ENCODE measurements around the gene CCNY. TPM values are rescaled to one million over a fixed set of nuclear protein-coding genes. Genes with fewer than 3 reads are reported as not detected.

The CCNY gene
- total RNA-seq, 4 donors from 2014 or later: 22.4 to 35.1 (median 29.9) TPM

DNA sequence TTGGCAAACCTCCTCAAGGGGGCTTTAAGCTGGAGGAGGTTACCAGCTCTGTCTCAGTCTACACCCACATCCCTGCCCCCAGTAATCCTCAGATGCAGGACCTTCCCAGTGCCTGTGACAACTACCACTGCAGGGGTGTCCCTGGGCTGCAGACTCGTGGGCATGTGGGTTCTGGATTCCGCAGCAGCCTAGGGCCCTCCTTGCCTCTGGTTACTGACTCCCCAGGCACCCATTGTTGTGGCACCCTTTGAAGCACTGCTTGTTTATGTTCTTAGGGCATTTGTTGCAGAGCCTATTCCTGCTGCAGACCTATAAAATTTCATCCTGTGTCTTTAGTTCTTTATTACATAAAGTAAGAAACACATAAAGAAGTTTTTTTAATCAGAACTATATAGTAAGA lies 217.7 kb downstream of the CCNY start:
- WGBS: 61% methylated on average over 2 of the region's 2 CpGs
- H3K4me3 ChIP-seq: no peak overlapping the region
- H3K4me1 ChIP-seq: no peaks in the 10 kb centered on the region
- no peaks in the 10 kb centered on the region for H3K9me3 ChIP-seq
- no peaks in the 10 kb centered on the region for H3K27me3 ChIP-seq
- TF ChIP-seq EP300 (IDR thresholded peaks at IDR 0.05) (no peak), POLR2AphosphoS5 (IDR thresholded peaks at IDR 0.05) (no peak), POLR2A (IDR thresholded peaks at IDR 0.05) (no peak)
- TF ChIP-seq, protein P1, sequence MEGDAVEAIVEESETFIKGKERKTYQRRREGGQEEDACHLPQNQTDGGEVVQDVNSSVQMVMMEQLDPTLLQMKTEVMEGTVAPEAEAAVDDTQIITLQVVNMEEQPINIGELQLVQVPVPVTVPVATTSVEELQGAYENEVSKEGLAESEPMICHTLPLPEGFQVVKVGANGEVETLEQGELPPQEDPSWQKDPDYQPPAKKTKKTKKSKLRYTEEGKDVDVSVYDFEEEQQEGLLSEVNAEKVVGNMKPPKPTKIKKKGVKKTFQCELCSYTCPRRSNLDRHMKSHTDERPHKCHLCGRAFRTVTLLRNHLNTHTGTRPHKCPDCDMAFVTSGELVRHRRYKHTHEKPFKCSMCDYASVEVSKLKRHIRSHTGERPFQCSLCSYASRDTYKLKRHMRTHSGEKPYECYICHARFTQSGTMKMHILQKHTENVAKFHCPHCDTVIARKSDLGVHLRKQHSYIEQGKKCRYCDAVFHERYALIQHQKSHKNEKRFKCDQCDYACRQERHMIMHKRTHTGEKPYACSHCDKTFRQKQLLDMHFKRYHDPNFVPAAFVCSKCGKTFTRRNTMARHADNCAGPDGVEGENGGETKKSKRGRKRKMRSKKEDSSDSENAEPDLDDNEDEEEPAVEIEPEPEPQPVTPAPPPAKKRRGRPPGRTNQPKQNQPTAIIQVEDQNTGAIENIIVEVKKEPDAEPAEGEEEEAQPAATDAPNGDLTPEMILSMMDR (IDR thresholded peaks at IDR 0.05): no peak
- no peak overlapping the region for H3K27ac ChIP-seq
- no peak for DNase-seq (ENCODE audit: low spot score in 2 of 2)
- H3K36me3 ChIP-seq: peaks cover 31% of the 10 kb centered on the region

DNA sequence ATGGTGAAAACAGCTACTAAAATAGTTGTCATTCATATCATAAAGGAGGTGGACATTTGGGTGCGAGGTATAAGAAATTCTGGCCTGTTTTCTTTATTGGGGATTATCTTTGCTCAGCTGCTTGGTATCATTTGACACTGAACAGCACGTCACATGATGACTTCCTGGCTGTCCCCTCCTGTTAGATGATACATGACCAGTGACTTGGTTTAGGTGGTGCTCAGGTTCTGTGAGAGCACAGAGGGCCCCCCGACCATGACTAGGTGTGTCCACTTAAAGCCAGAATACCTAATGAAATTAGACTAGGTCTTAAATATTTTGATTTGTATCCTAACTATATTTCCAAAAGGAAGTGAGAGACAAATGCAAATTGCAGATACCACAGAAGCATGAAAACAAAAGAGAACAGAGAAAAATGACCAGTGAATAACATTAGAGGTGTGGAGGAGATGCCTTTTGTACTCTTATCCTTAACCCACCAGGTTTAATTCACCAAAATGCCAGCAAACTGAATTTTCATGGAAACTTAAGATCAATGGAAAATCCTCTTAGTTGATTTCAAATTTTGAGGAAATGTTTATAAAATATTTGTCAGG lies 218.2 kb downstream of the CCNY start:
- WGBS: 90% methylated on average over 3 of the region's 3 CpGs
- Histone ChIP-seq H3K27me3 (no peaks in the 10 kb centered on the region), H3K9me3 (no peaks in the 10 kb centered on the region), H3K36me3 (peaks cover 26% of the 10 kb centered on the region), H3K4me3 (no peak overlapping the region), H3K4me1 (no peaks in the 10 kb centered on the region), H3K27ac (no peak overlapping the region)
- TF ChIP-seq EP300 (IDR thresholded peaks at IDR 0.05) (no peak), POLR2A (IDR thresholded peaks at IDR 0.05) (no peak), POLR2AphosphoS5 (IDR thresholded peaks at IDR 0.05) (no peak)
- TF ChIP-seq, protein P1 (IDR thresholded peaks at IDR 0.05): no peak
- no peak for DNase-seq (ENCODE audit: low spot score in 2 of 2)

DNA sequence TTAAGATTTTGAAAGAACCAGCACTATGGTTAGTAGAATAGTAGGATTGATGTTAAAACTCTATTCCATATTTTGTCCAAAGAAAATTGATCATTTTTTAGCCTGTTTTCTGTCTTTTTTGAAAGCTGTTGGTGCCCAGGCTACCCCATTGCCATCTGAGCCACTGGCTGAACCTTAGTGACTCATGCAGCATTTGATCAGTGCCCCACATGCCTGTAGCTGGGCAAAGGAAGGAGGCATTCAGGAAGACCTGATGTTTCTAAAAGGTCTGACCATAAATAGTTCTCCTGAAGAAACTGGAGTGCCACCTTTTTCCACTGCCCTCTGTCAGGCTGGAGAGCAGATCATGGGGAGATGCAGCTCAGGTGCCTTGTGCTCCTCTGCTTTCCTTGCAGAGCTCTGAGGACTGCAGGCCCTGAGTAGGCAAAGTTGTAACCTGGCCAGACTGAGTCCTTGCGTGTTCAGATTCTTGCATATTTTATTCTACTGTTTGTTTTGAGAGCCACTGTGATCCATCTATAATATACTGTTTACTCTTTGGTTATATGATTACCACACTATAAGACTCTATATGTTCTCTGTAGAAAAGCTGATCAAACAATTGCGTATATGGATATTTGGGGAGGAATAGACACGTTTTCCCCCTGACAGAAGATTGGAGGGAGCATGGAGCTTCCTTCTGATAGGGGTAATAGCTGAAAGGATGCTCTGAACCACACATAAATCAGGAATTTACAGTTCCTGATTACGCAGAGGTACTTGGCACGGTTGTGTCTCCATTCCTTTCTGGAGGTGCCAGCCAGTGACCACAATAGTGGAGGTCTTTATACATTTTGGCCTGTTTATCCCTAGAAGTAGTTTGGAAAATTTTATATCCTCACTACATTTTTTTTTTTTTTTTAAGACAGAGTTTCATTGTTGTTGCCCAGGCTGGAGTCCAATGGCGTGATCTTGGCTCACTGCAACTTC lies 219.9 kb downstream of the CCNY start:
- Histone ChIP-seq H3K4me3 (no peak overlapping the region), H3K4me1 (no peaks in the 10 kb centered on the region), H3K27me3 (no peaks in the 10 kb centered on the region), H3K9me3 (no peaks in the 10 kb centered on the region), H3K27ac (no peak overlapping the region), H3K36me3 (peaks cover 29% of the 10 kb centered on the region)
- 85% methylated on average over 6 of the region's 6 CpGs for WGBS
- TF ChIP-seq POLR2A (IDR thresholded peaks at IDR 0.05) (no peak), POLR2AphosphoS5 (IDR thresholded peaks at IDR 0.05) (no peak), EP300 (IDR thresholded peaks at IDR 0.05) (no peak)
- TF ChIP-seq, protein P1 (IDR thresholded peaks at IDR 0.05): no peak
- no peak for DNase-seq (ENCODE audit: low spot score in 2 of 2)

DNA sequence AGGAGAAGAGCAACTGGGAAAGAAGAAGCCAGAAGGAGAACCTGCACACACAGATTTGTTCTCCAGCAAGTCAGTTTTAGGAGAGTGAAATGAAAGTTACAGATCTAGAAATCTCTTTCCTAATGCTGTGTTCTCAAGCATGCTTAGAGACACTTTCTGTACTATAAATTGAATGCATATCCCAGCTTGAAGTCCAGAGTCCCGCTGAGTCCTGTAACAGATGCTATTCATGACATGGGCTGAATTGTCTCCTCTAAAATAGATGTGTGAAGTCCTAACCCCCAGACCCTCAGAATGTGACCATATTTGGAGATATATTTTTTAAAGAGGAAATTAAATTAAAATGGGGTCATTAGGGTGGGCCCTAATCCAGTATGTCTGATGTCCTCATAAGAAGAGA lies 222.0 kb downstream of the CCNY start:
- 100% methylated on average over 1 of the region's 1 CpG for WGBS
- no peak overlapping the region for H3K4me3 ChIP-seq
- no peaks in the 10 kb centered on the region for H3K4me1 ChIP-seq
- no peak overlapping the region for H3K27ac ChIP-seq
- TF ChIP-seq, protein P1 (IDR thresholded peaks at IDR 0.05): no peak
- H3K9me3 ChIP-seq: no peaks in the 10 kb centered on the region
- DNase-seq (ENCODE audit: low spot score in 2 of 2): no peak
- H3K36me3 ChIP-seq: peaks cover 23% of the 10 kb centered on the region
- H3K27me3 ChIP-seq: no peaks in the 10 kb centered on the region

DNA sequence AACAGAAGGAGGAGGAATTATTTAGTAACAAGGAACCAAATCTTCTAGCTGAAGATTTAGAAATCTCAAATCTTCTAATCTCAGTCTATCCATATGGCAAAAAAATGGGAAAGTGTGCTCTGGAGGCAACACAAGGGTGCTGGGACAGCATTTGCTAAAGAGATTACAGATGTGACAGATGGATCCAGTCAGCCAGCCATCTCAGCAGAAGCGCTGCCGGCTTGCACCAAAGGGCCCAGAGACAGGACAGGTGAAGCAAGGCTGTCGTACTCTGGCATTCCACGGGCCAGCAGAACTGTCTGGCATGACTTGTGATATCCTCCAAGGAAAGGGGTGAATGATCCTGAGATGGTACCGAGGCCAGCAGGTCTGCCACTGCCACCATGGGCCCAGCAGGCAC lies 223.1 kb downstream of the CCNY start:
- Histone ChIP-seq H3K4me3 (no peak overlapping the region), H3K9me3 (no peaks in the 10 kb centered on the region), H3K27ac (no peak overlapping the region), H3K36me3 (peaks cover 14% of the 10 kb centered on the region), H3K27me3 (no peaks in the 10 kb centered on the region), H3K4me1 (peaks cover 6% of the 10 kb centered on the region)
- TF ChIP-seq, protein P1 (IDR thresholded peaks at IDR 0.05): no peak
- TF ChIP-seq POLR2AphosphoS5 (IDR thresholded peaks at IDR 0.05) (no peak), POLR2A (IDR thresholded peaks at IDR 0.05) (no peak), EP300 (IDR thresholded peaks at IDR 0.05) (no peak)
- no peak for DNase-seq (ENCODE audit: low spot score in 2 of 2)
- WGBS: 88% methylated on average over 5 of the region's 5 CpGs

Measured in suprapubic skin (tissue), 4 donors.